ENCODE data around the gene FOXN3. TPM values are rescaled to one million over a fixed set of nuclear protein-coding genes. Genes with fewer than 3 reads are reported as not detected.
A peak's percentile ranks its signal among the peaks of the same experiment; 100 is the strongest.

FOXN3 gene
- total RNA-seq, 6 experiments from 2014 or later: 41.5 to 74.2 (median 55.8) TPM

GRCh38 chr14:89137526-89138163 lies 279.4 kb downstream of the FOXN3 start:
- no peak overlapping the region for H3K4me3 ChIP-seq
- H3K9me3 ChIP-seq: no peaks in the 10 kb centered on the region
- ATAC-seq (peak in 2 of 4 donors; percentile 45 to 85), DNase-seq (peak in 1 of 3 donors; percentile 65)
- no peaks in the 10 kb centered on the region for H3K4me1 ChIP-seq
- intact Hi-C loops (cut with DNase I): no loop called here
- TF ChIP-seq POLR2A (IDR thresholded peaks at IDR 0.05) (no peak), CTCF (IDR thresholded peaks at IDR 0.05) (no peak)
- WGBS (ENCODE audit: insufficient coverage, low coverage, low lambda C conversion rate, missing lambda C conversion rate): 36% methylated on average over 6 of the region's 7 CpGs
- no peaks in the 10 kb centered on the region for H3K27me3 ChIP-seq
- no peak overlapping the region for H3K27ac ChIP-seq
- H3K36me3 ChIP-seq: no peaks in the 10 kb centered on the region

- DNase-seq (no peak), ATAC-seq (no peak)
- no peak overlapping the region for H3K4me3 ChIP-seq
- no peaks in the 10 kb centered on the region for H3K36me3 ChIP-seq
- H3K9me3 ChIP-seq: no peaks in the 10 kb centered on the region
- 74% methylated on average over 3 of the region's 3 CpGs for WGBS (ENCODE audit: insufficient coverage, low coverage, low lambda C conversion rate, missing lambda C conversion rate)
- TF ChIP-seq POLR2A (IDR thresholded peaks at IDR 0.05): no peak
- TF ChIP-seq CTCF (IDR thresholded peaks at IDR 0.05): no peak
- intact Hi-C loops (cut with DNase I): no loop called here
- H3K27me3 ChIP-seq: no peaks in the 10 kb centered on the region
- H3K4me1 ChIP-seq: no peaks in the 10 kb centered on the region
- H3K27ac ChIP-seq: no peak overlapping the region
Measured at GRCh38 chr14:89136587-89136986, 280.4 kb downstream of the FOXN3 start.

GRCh38 chr14:89134640-89135039 lies 282.4 kb downstream of the FOXN3 start:
- H3K4me1 ChIP-seq: no peaks in the 10 kb centered on the region
- H3K27ac ChIP-seq: no peak overlapping the region
- intact Hi-C loops (cut with DNase I): no loop called here
- no peak for DNase-seq
- no peaks in the 10 kb centered on the region for H3K9me3 ChIP-seq
- no peaks in the 10 kb centered on the region for H3K27me3 ChIP-seq
- H3K36me3 ChIP-seq: no peaks in the 10 kb centered on the region
- no peak overlapping the region for H3K4me3 ChIP-seq
- ATAC-seq: no peak
- TF ChIP-seq CTCF (IDR thresholded peaks at IDR 0.05): no peak
- TF ChIP-seq POLR2A (IDR thresholded peaks at IDR 0.05): no peak
- WGBS (ENCODE audit: insufficient coverage, low coverage, low lambda C conversion rate, missing lambda C conversion rate): no CpG with 5 or more reads among the region's 2 CpGs

- Histone ChIP-seq H3K4me3 (no peak overlapping the region), H3K4me1 (no peaks in the 10 kb centered on the region), H3K36me3 (no peaks in the 10 kb centered on the region), H3K27ac (no peak overlapping the region), H3K27me3 (no peaks in the 10 kb centered on the region), H3K9me3 (no peaks in the 10 kb centered on the region)
- 87% methylated on average over 5 of the region's 6 CpGs for WGBS (ENCODE audit: insufficient coverage, low coverage, low lambda C conversion rate, missing lambda C conversion rate)
- TF ChIP-seq CTCF (IDR thresholded peaks at IDR 0.05) (no peak), POLR2A (IDR thresholded peaks at IDR 0.05) (no peak)
- DNase-seq (no peak), ATAC-seq (no peak)
- intact Hi-C loops (cut with DNase I): no loop called here
Measured at GRCh38 chr14:89131004-89131750, 285.9 kb downstream of the FOXN3 start.
